T-helper 17 cell (primary cell): ENCODE data around the gene KCNIP4. TPM values are rescaled to one million over a fixed set of nuclear protein-coding genes. Genes with fewer than 3 reads are reported as not detected.

Experiments
- ATAC-seq: fragments of 150-1000 bp; cut with Tn5 transposase; 2 replicates; pipeline ENCODE4 v1.10.0; 2021; ENCODE audit warnings: mild to moderate bottlenecking, moderate library complexity
- DNase-seq, 3 donors: peaks; one replicate each; pipeline versions ENCODE4 v3.0.0 to v3.0.0-alpha.2; 2020 to 2021
- H3K9me3 ChIP-seq: one replicate; pipeline ENCODE4 v1.7.0; 2013; ENCODE audit warnings: low read length, mild to moderate bottlenecking; ENCODE audit not compliant: control insufficient read depth, poor library complexity, severe bottlenecking
- H3K27ac Mint-ChIP-seq: one replicate; pipeline ENCODE4 v1.8.0; 2022; ENCODE audit warnings: mild to moderate bottlenecking, moderate library complexity, mixed read lengths
- H3K27me3 Mint-ChIP-seq: one replicate; pipeline ENCODE4 v1.8.0; 2022; ENCODE audit warnings: mixed read lengths
- H3K36me3 Mint-ChIP-seq: one replicate; pipeline ENCODE4 v1.8.0; 2022; ENCODE audit warnings: low read depth, mixed read lengths
- H3K4me1 Mint-ChIP-seq: one replicate; pipeline ENCODE4 v1.8.0; 2022; ENCODE audit warnings: mild to moderate bottlenecking, mixed read lengths
- H3K4me3 Mint-ChIP-seq: one replicate; pipeline ENCODE4 v1.8.0; 2022; ENCODE audit warnings: mild to moderate bottlenecking, moderate library complexity, mixed read lengths
- total RNA-seq, 4 donors: library from RNA in 2 of 4; stranded (reverse) in 2 of 4; gene quantifications; one replicate each; pipeline ENCODE4 v1.2.3 and lab custom pipeline; 2022 to 2026

Gene KCNIP4
- total RNA-seq, 2 donors from 2014 or later: not detected

- H3K36me3 Mint-ChIP-seq: no peaks in the 10 kb centered on the region
- no peak overlapping the region for H3K27ac Mint-ChIP-seq
- H3K9me3 ChIP-seq: no peaks in the 10 kb centered on the region
- ATAC-seq (no peak), DNase-seq (no peak)
- H3K4me1 Mint-ChIP-seq: no peaks in the 10 kb centered on the region
- H3K27me3 Mint-ChIP-seq: no peaks in the 10 kb centered on the region
- H3K4me3 Mint-ChIP-seq: no peak overlapping the region
These were observed 818.0 kb downstream of the KCNIP4 start for GRCh38 chr4:21130606-21131005.

- ATAC-seq: no peak
- Mint-ChIP-seq H3K4me3 (no peak overlapping the region), H3K27me3 (no peaks in the 10 kb centered on the region), H3K27ac (no peak overlapping the region), H3K4me1 (no peaks in the 10 kb centered on the region), H3K36me3 (no peaks in the 10 kb centered on the region)
- DNase-seq: no peak
- peaks cover 3% of the 10 kb centered on the region for H3K9me3 ChIP-seq
These were observed 822.5 kb downstream of the KCNIP4 start for GRCh38 chr4:21126014-21126512.

- Mint-ChIP-seq H3K27me3 (no peaks in the 10 kb centered on the region), H3K27ac (peak overlapping the region; percentile 32), H3K4me1 (peaks cover 3% of the 10 kb centered on the region), H3K36me3 (no peaks in the 10 kb centered on the region), H3K4me3 (no peak overlapping the region)
- no peak for ATAC-seq
- no peaks in the 10 kb centered on the region for H3K9me3 ChIP-seq
- DNase-seq: no peak
These were observed 830.3 kb downstream of the KCNIP4 start for GRCh38 chr4:21118301-21118700.

GRCh38 chr4:21117541-21118180 lies 830.9 kb downstream of the KCNIP4 start:
- ATAC-seq (no peak), DNase-seq (no peak)
- H3K36me3 Mint-ChIP-seq: no peaks in the 10 kb centered on the region
- H3K27ac Mint-ChIP-seq: no peak overlapping the region
- no peak overlapping the region for H3K4me3 Mint-ChIP-seq
- no peaks in the 10 kb centered on the region for H3K9me3 ChIP-seq
- H3K27me3 Mint-ChIP-seq: no peaks in the 10 kb centered on the region
- H3K4me1 Mint-ChIP-seq: peaks cover 3% of the 10 kb centered on the region

GRCh38 chr4:21113496-21114223 lies 834.9 kb downstream of the KCNIP4 start:
- H3K9me3 ChIP-seq: no peaks in the 10 kb centered on the region
- Mint-ChIP-seq H3K4me3 (no peak overlapping the region), H3K36me3 (no peaks in the 10 kb centered on the region), H3K27ac (no peak overlapping the region), H3K27me3 (no peaks in the 10 kb centered on the region), H3K4me1 (peaks cover 3% of the 10 kb centered on the region)
- no peak for DNase-seq
- no peak for ATAC-seq

- no peaks in the 10 kb centered on the region for H3K9me3 ChIP-seq
- H3K27ac Mint-ChIP-seq: no peak overlapping the region
- H3K4me3 Mint-ChIP-seq: no peak overlapping the region
- H3K36me3 Mint-ChIP-seq: no peaks in the 10 kb centered on the region
- peaks cover 2% of the 10 kb centered on the region for H3K4me1 Mint-ChIP-seq
- ATAC-seq: peak; percentile 56
- no peak for DNase-seq
- H3K27me3 Mint-ChIP-seq: no peaks in the 10 kb centered on the region
These were observed 845.9 kb downstream of the KCNIP4 start for GRCh38 chr4:21102667-21103066.

- ATAC-seq: no peak
- Mint-ChIP-seq H3K27ac (no peak overlapping the region), H3K27me3 (no peaks in the 10 kb centered on the region), H3K4me3 (no peak overlapping the region), H3K4me1 (peaks cover 5% of the 10 kb centered on the region), H3K36me3 (no peaks in the 10 kb centered on the region)
- DNase-seq: no peak
- no peaks in the 10 kb centered on the region for H3K9me3 ChIP-seq
These were observed 850.7 kb downstream of the KCNIP4 start for GRCh38 chr4:21097865-21098264.

- Mint-ChIP-seq H3K27ac (no peak overlapping the region), H3K4me1 (peaks cover 5% of the 10 kb centered on the region), H3K4me3 (no peak overlapping the region), H3K27me3 (no peaks in the 10 kb centered on the region), H3K36me3 (no peaks in the 10 kb centered on the region)
- ATAC-seq: no peak
- no peak for DNase-seq
- no peaks in the 10 kb centered on the region for H3K9me3 ChIP-seq
These were observed 851.5 kb downstream of the KCNIP4 start for GRCh38 chr4:21097026-21097425.

- H3K27me3 Mint-ChIP-seq: no peaks in the 10 kb centered on the region
- DNase-seq: no peak
- no peak overlapping the region for H3K4me3 Mint-ChIP-seq
- no peak overlapping the region for H3K27ac Mint-ChIP-seq
- no peak for ATAC-seq
- H3K4me1 Mint-ChIP-seq: peaks cover under 1% of the 10 kb centered on the region
- H3K9me3 ChIP-seq: no peaks in the 10 kb centered on the region
- H3K36me3 Mint-ChIP-seq: no peaks in the 10 kb centered on the region
These were observed 856.0 kb downstream of the KCNIP4 start for GRCh38 chr4:21092531-21092930.

- DNase-seq (no peak), ATAC-seq (no peak)
- Mint-ChIP-seq H3K27me3 (no peaks in the 10 kb centered on the region), H3K4me1 (no peaks in the 10 kb centered on the region), H3K4me3 (no peak overlapping the region), H3K27ac (no peak overlapping the region), H3K36me3 (no peaks in the 10 kb centered on the region)
- H3K9me3 ChIP-seq: no peaks in the 10 kb centered on the region
These were observed 858.4 kb downstream of the KCNIP4 start for GRCh38 chr4:21090094-21090666.

- Mint-ChIP-seq H3K36me3 (no peaks in the 10 kb centered on the region), H3K27ac (no peak overlapping the region)
These were observed 865.2 kb downstream of the KCNIP4 start for GRCh38 chr4:21083413-21083812.

GRCh38 chr4:21077967-21078366 lies 870.6 kb downstream of the KCNIP4 start:
- ATAC-seq (no peak), DNase-seq (no peak)
- no peaks in the 10 kb centered on the region for H3K4me1 Mint-ChIP-seq
- no peak overlapping the region for H3K4me3 Mint-ChIP-seq
- H3K27me3 Mint-ChIP-seq: no peaks in the 10 kb centered on the region
- H3K9me3 ChIP-seq: no peaks in the 10 kb centered on the region
- H3K27ac Mint-ChIP-seq: no peak overlapping the region
- peaks cover 6% of the 10 kb centered on the region for H3K36me3 Mint-ChIP-seq

More at GRCh38 chr4:21083413-21083812, 865.2 kb downstream of the KCNIP4 start:
- ATAC-seq: no peak
- no peaks in the 10 kb centered on the region for H3K9me3 ChIP-seq
- Mint-ChIP-seq H3K4me1 (no peaks in the 10 kb centered on the region), H3K4me3 (no peak overlapping the region), H3K27me3 (no peaks in the 10 kb centered on the region)
- no peak for DNase-seq

GRCh38 chr4:21067351-21067750 lies 881.2 kb downstream of the KCNIP4 start:
- H3K4me3 Mint-ChIP-seq: no peak overlapping the region
- ATAC-seq (no peak), DNase-seq (no peak)
- no peaks in the 10 kb centered on the region for H3K36me3 Mint-ChIP-seq
- no peaks in the 10 kb centered on the region for H3K4me1 Mint-ChIP-seq
- no peaks in the 10 kb centered on the region for H3K27me3 Mint-ChIP-seq
- no peak overlapping the region for H3K27ac Mint-ChIP-seq
- no peaks in the 10 kb centered on the region for H3K9me3 ChIP-seq
